ENCODE data around the gene ZNF556. TPM values are rescaled to one million over a fixed set of nuclear protein-coding genes. Genes with fewer than 3 reads are reported as not detected.

Gene ZNF556
- total RNA-seq, 1 experiment from 2014 or later = not detected

GRCh38 chr19:2900296-2901252 is 33.4 kb downstream of the ZNF556 start, which contains the start of gene ZNF57:
TSS of gene ZNF57 (plus strand) at chr19:2900928. CDS start at chr19:2901046, 118 bp downstream.
- ChIA-PET CTCF (interaction anchor here (0.8 to 1.5 kb wide), 5 partner anchors 13 to 252 kb away, joined by 3 to 15 read pairs (median 3); no protein-coding TSS in a partner anchor), RAD21 (ENCODE audit: low non-redundant PET in 1 of 2, low total read pairs in 2 of 2, uncharacterized antibody in 2 of 2, unreplicated experiment in 2 of 2) (interaction anchor here in 1 of 2 experiments (1.2 kb wide), 1 partner anchor 264 kb away, joined by 5 read pairs; no protein-coding TSS in a partner anchor)
- no TSS peak for BruUV-seq (replicated peaks)
- TF ChIP-seq RAD21 (IDR thresholded peaks at IDR 0.05; ENCODE audit: low read depth) (no peak), POLR2A (IDR thresholded peaks at IDR 0.05; ENCODE audit: borderline replicate concordance, extremely low read depth, insufficient read depth, insufficient read length) (peak; percentile 25), EZH2phosphoT487 (IDR thresholded peaks at IDR 0.05; ENCODE audit: borderline replicate concordance) (no peak), ELF1 (IDR thresholded peaks at IDR 0.05; ENCODE audit: borderline replicate concordance, low read depth) (no peak; the same call in 1 of the 2 replicates), ATF3 (IDR thresholded peaks at IDR 0.05) (no peak), FOSL1 (IDR thresholded peaks at IDR 0.05; ENCODE audit: low read depth) (no peak), SIN3A (IDR thresholded peaks at IDR 0.05; ENCODE audit: low read depth) (peak; percentile 40; the same call in 1 of the 2 replicates), CTCF (IDR thresholded peaks at IDR 0.05 in 2 of 3, conservative IDR thresholded peaks at IDR 0.05 in 1 of 3; ENCODE audit: borderline replicate concordance in 1 of 3, insufficient read depth in 1 of 3, low read depth in 2 of 3, low read length in 2 of 3) (no peak), ZNF274 (IDR thresholded peaks at IDR 0.05; ENCODE audit: low read depth, low read length) (no peak), JUND (IDR thresholded peaks at IDR 0.05) (no peak), EZH2 (IDR thresholded peaks at IDR 0.05) (no peak), MAX (IDR thresholded peaks at IDR 0.05) (peak; percentile 83), ZBTB33 (IDR thresholded peaks at IDR 0.05; ENCODE audit: extremely low read depth, insufficient replicate concordance, low read length) (no peak), TCF7L2 (IDR thresholded peaks at IDR 0.05; ENCODE audit: borderline replicate concordance, extremely low read depth, insufficient read depth, insufficient read length) (no peak), SRF (IDR thresholded peaks at IDR 0.05; ENCODE audit: low read depth) (no peak), CBX3 (IDR thresholded peaks at IDR 0.05; ENCODE audit: low read depth) (no peak), POLR2AphosphoS5 (IDR thresholded peaks at IDR 0.05; ENCODE audit: low read depth, low read length) (peak; percentile 60; the same call in 1 of the 2 replicates), YY1 (IDR thresholded peaks at IDR 0.05; ENCODE audit: extremely low read depth, insufficient replicate concordance, low read depth, low read length) (no peak)

More at GRCh38 chr19:2900296-2901252, 33.4 kb downstream of the ZNF556 start, which contains the start of gene ZNF57:
- POLR2A ChIA-PET = interaction anchor here (0.6 to 1.7 kb wide), 7 partner anchors 8 to 49 kb away, joined by 3 to 6 read pairs (median 3); no protein-coding TSS in a partner anchor
- peak; percentile 98 for DNase-seq (ENCODE audit: low read depth, low spot score)
- no peaks in the 10 kb centered on the region for H4K20me1 ChIP-seq (ENCODE audit: insufficient read depth)
- intact Hi-C loops (cut with micrococcal nuclease) = loop anchor here (5.0 kb wide), 1 partner anchor 42 kb away; the partner anchor contains the start of gene ZNF77
- H3K36me3 ChIP-seq (ENCODE audit: control insufficient read depth in 1 of 2, insufficient read depth in 2 of 2, low read length in 2 of 2) = 0 out of 4 replicates have a peak, but pooled peaks cover 0 to 2% of the 10 kb centered on the region in 2 experiments
- H3K9me2 ChIP-seq (ENCODE audit: insufficient read depth) = no peaks in the 10 kb centered on the region
- peak within 1 kb of the TSS; percentile 86 for H3K9ac ChIP-seq (ENCODE audit: low read length)
- H3K4me2 ChIP-seq (ENCODE audit: low read length) = peak within 1 kb of the TSS; percentile 98
- H3K27ac ChIP-seq (ENCODE audit: low read depth, low read length) = peak within 1 kb of the TSS; percentile 68
- peak within 1 kb of the TSS; percentile 72 to 82 for H3K4me3 ChIP-seq (replicated peaks in 1 of 2; ENCODE audit: low read depth in 1 of 2, low read length in 2 of 2)
- H3K79me2 ChIP-seq (ENCODE audit: insufficient read depth, low read length) = peaks cover 42% of the 10 kb centered on the region
- H3K4me1 ChIP-seq (ENCODE audit: control insufficient read depth in 1 of 2, insufficient read depth in 2 of 2, low read length in 2 of 2) = peaks cover 4 to 12% of the 10 kb centered on the region in 2 experiments; a peak in 3 of 4 replicates
- peaks cover 0 to 4% of the 10 kb centered on the region in 2 experiments; a peak in 2 of 4 replicates for H3K9me3 ChIP-seq (ENCODE audit: control insufficient read depth in 1 of 2, insufficient read depth in 1 of 2, low read depth in 1 of 2, low read length in 2 of 2)
- H3K27me3 ChIP-seq (ENCODE audit: insufficient read depth, low read length) = no peaks in the 10 kb centered on the region
- no peak within 1 kb of the TSS for H2AFZ ChIP-seq (ENCODE audit: low read depth, low read length, poor library complexity, severe bottlenecking)
- ATAC-seq = peak; percentile 96

All from HCT116 (cell line).